OCI-LY3 (cell line): ENCODE results near the gene PLEKHA4.

Experiments used
- EZH2phosphoT487 ChIP-seq: fragments of 200-600 bp; shearing (Covaris generic); IDR thresholded peaks from 2 replicates; pipeline ENCODE4 v1.6.1; 2018; ENCODE audit warnings: antibody characterized with exemption, mixed run types, low read depth
- TF ChIP-seq, protein P1 (sequence below): fragments of 200-600, 300-600 bp; sonication (generic); IDR thresholded peaks from 2 replicates; pipeline ENCODE4 v1.5.1; 2014; ENCODE audit warnings: antibody characterized with exemption, low read length, low read depth

- TF ChIP-seq, protein P1, sequence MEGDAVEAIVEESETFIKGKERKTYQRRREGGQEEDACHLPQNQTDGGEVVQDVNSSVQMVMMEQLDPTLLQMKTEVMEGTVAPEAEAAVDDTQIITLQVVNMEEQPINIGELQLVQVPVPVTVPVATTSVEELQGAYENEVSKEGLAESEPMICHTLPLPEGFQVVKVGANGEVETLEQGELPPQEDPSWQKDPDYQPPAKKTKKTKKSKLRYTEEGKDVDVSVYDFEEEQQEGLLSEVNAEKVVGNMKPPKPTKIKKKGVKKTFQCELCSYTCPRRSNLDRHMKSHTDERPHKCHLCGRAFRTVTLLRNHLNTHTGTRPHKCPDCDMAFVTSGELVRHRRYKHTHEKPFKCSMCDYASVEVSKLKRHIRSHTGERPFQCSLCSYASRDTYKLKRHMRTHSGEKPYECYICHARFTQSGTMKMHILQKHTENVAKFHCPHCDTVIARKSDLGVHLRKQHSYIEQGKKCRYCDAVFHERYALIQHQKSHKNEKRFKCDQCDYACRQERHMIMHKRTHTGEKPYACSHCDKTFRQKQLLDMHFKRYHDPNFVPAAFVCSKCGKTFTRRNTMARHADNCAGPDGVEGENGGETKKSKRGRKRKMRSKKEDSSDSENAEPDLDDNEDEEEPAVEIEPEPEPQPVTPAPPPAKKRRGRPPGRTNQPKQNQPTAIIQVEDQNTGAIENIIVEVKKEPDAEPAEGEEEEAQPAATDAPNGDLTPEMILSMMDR: no peak
- no peak for TF ChIP-seq EZH2phosphoT487
Observed at GRCh38 chr19:48883726-48884125, 15.3 kb upstream of the PLEKHA4 start.
